Activated B cell treated with CpG ODN at 0.5 μM for 24 hours (primary cell): ENCODE measurements around the gene VWA8. TPM values are rescaled to one million over a fixed set of nuclear protein-coding genes. Genes with fewer than 3 reads are reported as not detected.

Source experiments
- ATAC-seq: fragments of 200-7000 bp; cut with Tn5 transposase; one replicate; pipeline ENCODE4 v1.10.0; 2021; ENCODE audit warnings: low read depth, mild to moderate bottlenecking, moderate library complexity
- CTCF ChIA-PET: fragments of 350-600 bp; sonication (Branson Sonifier 250); formaldehyde crosslinking; loops from one replicate; lab custom pipeline; 2021; ENCODE audit warnings: antibody characterized with exemption; lab: Charles Lee
- POLR2A ChIA-PET: fragments of 350-600 bp; sonication (Branson Sonifier 250); formaldehyde crosslinking; loops from one replicate; lab custom pipeline; 2021; ENCODE audit warnings: antibody characterized with exemption; lab: Charles Lee
- DNase-seq: peaks from one replicate; pipeline ENCODE4 v3.0.0; 2022
- H3K27ac Mint-ChIP-seq: one replicate; pipeline ENCODE4 v1.8.0; 2020; ENCODE audit warnings: mixed read lengths
- H3K27me3 Mint-ChIP-seq: one replicate; pipeline ENCODE4 v1.8.0; 2021; ENCODE audit warnings: mixed read lengths
- H3K36me3 Mint-ChIP-seq: one replicate; pipeline ENCODE4 v1.8.0; 2021; ENCODE audit warnings: low read depth, mixed read lengths
- H3K4me1 Mint-ChIP-seq: one replicate; pipeline ENCODE4 v1.8.0; 2021; ENCODE audit warnings: mixed read lengths
- H3K4me3 Mint-ChIP-seq: one replicate; pipeline ENCODE4 v1.8.0; 2020; ENCODE audit warnings: mild to moderate bottlenecking, mixed read lengths
- H3K9me3 Mint-ChIP-seq: one replicate; pipeline ENCODE4 v1.8.0; 2020; ENCODE audit warnings: mixed read lengths
- CTCF ChIP-seq: fragments of 200-600 bp; IDR thresholded peaks from one replicate; pipeline ENCODE4 v1.8.0; 2022; ENCODE audit warnings: antibody characterized with exemption, mild to moderate bottlenecking
- intact Hi-C: fragments of 100-400 bp; cut with micrococcal nuclease; formaldehyde crosslinking; loops from one replicate; pipeline ENCODE4 v1.15.1; 2024
- total RNA-seq: library from RNA; stranded (reverse); gene quantifications from 2 replicates; pipeline ENCODE4 v1.2.3, GENCODE V29; 2022

Gene VWA8
- total RNA-seq, 1 donor from 2014 or later: 21.7 TPM

- Mint-ChIP-seq H3K4me1 (no peaks in the 10 kb centered on the region), H3K4me3 (no peak overlapping the region), H3K27ac (no peak overlapping the region), H3K36me3 (no peaks in the 10 kb centered on the region), H3K27me3 (no peaks in the 10 kb centered on the region), H3K9me3 (no peaks in the 10 kb centered on the region)
- ChIA-PET CTCF (no interaction called here), POLR2A (no interaction called here)
- ATAC-seq (no peak), DNase-seq (no peak)
- intact Hi-C loops: no loop called here
- TF ChIP-seq CTCF: no peak
Measured at GRCh38 chr13:41520660-41521630, 440.0 kb downstream of the VWA8 start.

- Mint-ChIP-seq H3K36me3 (no peaks in the 10 kb centered on the region), H3K27ac (no peak overlapping the region), H3K27me3 (no peaks in the 10 kb centered on the region), H3K9me3 (no peaks in the 10 kb centered on the region), H3K4me1 (no peaks in the 10 kb centered on the region), H3K4me3 (no peak overlapping the region)
- ATAC-seq: no peak
- no peak for TF ChIP-seq CTCF
- ChIA-PET POLR2A (no interaction called here), CTCF (no interaction called here)
- intact Hi-C loops: no loop called here
- DNase-seq: no peak
Measured at GRCh38 chr13:41520016-41520659, 440.8 kb downstream of the VWA8 start.

Other genes with a start within 250 kb of the VWA8 start
- 1.6 and 2.2 TPM in 2 replicates for gene DGKH, start 87.5 kb upstream of the VWA8 start, total RNA-seq